Measurements from ENCODE around the gene TNPO3.

Gene TNPO3

DNA sequence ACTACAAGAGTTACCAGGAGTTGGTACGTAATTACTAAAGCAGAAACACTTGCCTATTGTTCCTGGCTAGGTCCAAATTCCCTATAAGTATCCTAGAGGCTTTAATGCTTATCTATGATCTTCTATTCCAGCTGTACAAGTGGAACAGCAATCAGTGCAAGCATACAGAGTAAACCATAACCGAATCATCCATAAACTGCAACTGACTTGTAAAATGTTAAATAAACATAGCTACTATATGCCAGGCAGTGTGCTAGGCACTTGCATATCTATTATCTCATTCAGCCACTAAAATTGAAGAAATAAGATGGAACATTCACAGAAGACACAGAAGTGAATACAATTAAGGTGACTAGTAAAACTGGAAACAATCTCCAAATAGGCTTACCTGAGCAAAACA is 61.5 kb downstream of the TNPO3 start:
- Histone ChIP-seq H3K4me2 (ENCODE audit: low read length) (no peak overlapping the region), H3K27ac (ENCODE audit: low read length) (no peak overlapping the region), H3K4me1 (ENCODE audit: low read length) (no peaks in the 10 kb centered on the region), H3K36me3 (replicated peaks; ENCODE audit: low read depth, low read length) (peaks cover 43% of the 10 kb centered on the region), H3K9ac (ENCODE audit: low read length) (no peak overlapping the region), H4K20me1 (ENCODE audit: insufficient read depth, low read length) (no peaks in the 10 kb centered on the region), H3K27me3 (ENCODE audit: low read depth, low read length) (no peaks in the 10 kb centered on the region), H3K4me3 (ENCODE audit: low read length) (no peak overlapping the region), H2AFZ (ENCODE audit: low read depth, low read length) (no peak overlapping the region), H3K79me2 (ENCODE audit: low read length) (no peaks in the 10 kb centered on the region), H3K9me3 (ENCODE audit: insufficient read depth, low read length) (no peaks in the 10 kb centered on the region)
- TF ChIP-seq, protein P1, sequence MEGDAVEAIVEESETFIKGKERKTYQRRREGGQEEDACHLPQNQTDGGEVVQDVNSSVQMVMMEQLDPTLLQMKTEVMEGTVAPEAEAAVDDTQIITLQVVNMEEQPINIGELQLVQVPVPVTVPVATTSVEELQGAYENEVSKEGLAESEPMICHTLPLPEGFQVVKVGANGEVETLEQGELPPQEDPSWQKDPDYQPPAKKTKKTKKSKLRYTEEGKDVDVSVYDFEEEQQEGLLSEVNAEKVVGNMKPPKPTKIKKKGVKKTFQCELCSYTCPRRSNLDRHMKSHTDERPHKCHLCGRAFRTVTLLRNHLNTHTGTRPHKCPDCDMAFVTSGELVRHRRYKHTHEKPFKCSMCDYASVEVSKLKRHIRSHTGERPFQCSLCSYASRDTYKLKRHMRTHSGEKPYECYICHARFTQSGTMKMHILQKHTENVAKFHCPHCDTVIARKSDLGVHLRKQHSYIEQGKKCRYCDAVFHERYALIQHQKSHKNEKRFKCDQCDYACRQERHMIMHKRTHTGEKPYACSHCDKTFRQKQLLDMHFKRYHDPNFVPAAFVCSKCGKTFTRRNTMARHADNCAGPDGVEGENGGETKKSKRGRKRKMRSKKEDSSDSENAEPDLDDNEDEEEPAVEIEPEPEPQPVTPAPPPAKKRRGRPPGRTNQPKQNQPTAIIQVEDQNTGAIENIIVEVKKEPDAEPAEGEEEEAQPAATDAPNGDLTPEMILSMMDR (IDR thresholded peaks at IDR 0.05; ENCODE audit: low read depth, low read length), result no peak
- no peak for TF ChIP-seq EZH2phosphoT487 (IDR thresholded peaks at IDR 0.05; ENCODE audit: low read depth)

DNA sequence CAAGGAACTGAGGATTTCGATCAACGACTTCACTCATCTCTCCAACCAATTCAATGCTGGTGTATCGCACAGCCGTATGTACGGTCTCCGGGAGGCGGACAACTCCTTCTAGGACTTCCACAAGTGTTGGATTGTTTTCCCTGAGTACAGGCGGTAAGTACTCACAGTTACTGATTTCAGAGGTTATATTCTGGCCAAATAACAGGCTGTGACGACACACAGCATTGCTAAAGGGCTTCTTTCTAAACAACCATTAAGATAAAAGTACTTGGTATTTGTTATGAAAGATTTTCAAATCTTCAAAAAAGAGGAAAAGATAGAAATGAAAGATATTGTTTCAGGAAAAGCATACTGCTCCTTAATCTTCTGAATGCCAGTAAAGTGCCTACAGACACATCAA is 65.0 kb downstream of the TNPO3 start:
- no peak overlapping the region for H3K9ac ChIP-seq (ENCODE audit: low read length)
- TF ChIP-seq, protein P1 (IDR thresholded peaks at IDR 0.05; ENCODE audit: low read depth, low read length), result no peak
- no peak for TF ChIP-seq EZH2phosphoT487 (IDR thresholded peaks at IDR 0.05; ENCODE audit: low read depth)

DNA sequence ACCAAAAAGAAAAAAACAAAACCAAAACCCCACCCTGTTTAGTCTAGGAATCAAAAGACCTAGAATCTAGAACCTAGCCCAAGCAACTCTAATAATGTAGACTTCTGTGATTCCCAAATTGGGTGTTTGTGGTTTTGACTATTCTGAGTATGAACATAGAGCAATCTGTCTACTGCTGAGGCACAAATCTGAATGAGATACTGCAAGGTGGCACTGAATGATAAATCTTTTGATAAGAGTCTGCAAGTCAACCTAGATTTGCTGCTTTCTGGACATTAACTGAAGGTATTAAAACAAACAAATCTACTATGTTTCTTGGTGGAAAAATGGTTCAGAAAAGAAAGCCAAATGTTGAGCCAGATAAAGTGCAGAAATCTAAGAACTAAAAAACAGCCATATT is 66.5 kb downstream of the TNPO3 start:
- Histone ChIP-seq H3K4me2 (ENCODE audit: low read length) (no peak overlapping the region), H3K9ac (ENCODE audit: low read length) (no peak overlapping the region), H3K4me3 (ENCODE audit: low read length) (no peak overlapping the region), H4K20me1 (ENCODE audit: insufficient read depth, low read length) (no peaks in the 10 kb centered on the region), H3K27ac (ENCODE audit: low read length) (no peak overlapping the region), H3K27me3 (ENCODE audit: low read depth, low read length) (no peaks in the 10 kb centered on the region), H2AFZ (ENCODE audit: low read depth, low read length) (no peak overlapping the region), H3K9me3 (ENCODE audit: insufficient read depth, low read length) (no peaks in the 10 kb centered on the region), H3K4me1 (ENCODE audit: low read length) (no peaks in the 10 kb centered on the region), H3K36me3 (replicated peaks; ENCODE audit: low read depth, low read length) (peaks cover 65% of the 10 kb centered on the region), H3K79me2 (ENCODE audit: low read length) (no peaks in the 10 kb centered on the region)
- TF ChIP-seq EZH2phosphoT487 (IDR thresholded peaks at IDR 0.05; ENCODE audit: low read depth), result no peak
- TF ChIP-seq, protein P1 (IDR thresholded peaks at IDR 0.05; ENCODE audit: low read depth, low read length), result no peak

More for the DNA sequence above, 65.0 kb downstream of the TNPO3 start:
- Histone ChIP-seq H3K4me3 (ENCODE audit: low read length) (no peak overlapping the region), H3K9me3 (ENCODE audit: insufficient read depth, low read length) (no peaks in the 10 kb centered on the region), H2AFZ (ENCODE audit: low read depth, low read length) (no peak overlapping the region), H3K4me2 (ENCODE audit: low read length) (no peak overlapping the region), H3K36me3 (replicated peaks; ENCODE audit: low read depth, low read length) (peaks cover 57% of the 10 kb centered on the region), H3K27ac (ENCODE audit: low read length) (no peak overlapping the region), H4K20me1 (ENCODE audit: insufficient read depth, low read length) (no peaks in the 10 kb centered on the region), H3K79me2 (ENCODE audit: low read length) (no peaks in the 10 kb centered on the region), H3K4me1 (ENCODE audit: low read length) (no peaks in the 10 kb centered on the region), H3K27me3 (ENCODE audit: low read depth, low read length) (no peaks in the 10 kb centered on the region)

DNA sequence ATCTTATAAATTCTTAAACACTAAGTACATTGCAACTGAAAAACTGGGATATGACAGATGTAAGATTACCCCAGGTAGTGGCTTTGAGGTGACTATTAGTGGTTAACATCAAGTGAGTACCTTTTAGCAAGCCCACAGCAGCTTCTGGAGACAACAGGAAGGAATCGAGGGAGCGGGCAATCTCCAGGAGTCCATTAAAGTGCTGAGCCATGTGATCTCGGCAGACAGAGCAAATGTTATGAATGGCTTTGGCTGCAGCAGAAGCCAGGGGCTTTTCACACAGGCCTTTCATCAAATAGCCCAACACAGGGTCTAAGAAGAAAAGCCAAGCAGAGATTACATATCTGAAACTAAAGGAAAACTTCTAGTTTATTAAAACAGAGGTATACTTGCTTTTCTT is 68.3 kb downstream of the TNPO3 start:
- Histone ChIP-seq H3K79me2 (ENCODE audit: low read length) (no peaks in the 10 kb centered on the region), H3K9ac (ENCODE audit: low read length) (no peak overlapping the region), H3K27me3 (ENCODE audit: low read depth, low read length) (no peaks in the 10 kb centered on the region), H3K4me2 (ENCODE audit: low read length) (no peak overlapping the region), H3K4me3 (ENCODE audit: low read length) (no peak overlapping the region), H2AFZ (ENCODE audit: low read depth, low read length) (no peak overlapping the region), H3K9me3 (ENCODE audit: insufficient read depth, low read length) (no peaks in the 10 kb centered on the region), H4K20me1 (ENCODE audit: insufficient read depth, low read length) (no peaks in the 10 kb centered on the region), H3K4me1 (ENCODE audit: low read length) (no peaks in the 10 kb centered on the region), H3K36me3 (replicated peaks; ENCODE audit: low read depth, low read length) (peaks cover 72% of the 10 kb centered on the region), H3K27ac (ENCODE audit: low read length) (no peak overlapping the region)
- TF ChIP-seq, protein P1 (IDR thresholded peaks at IDR 0.05; ENCODE audit: low read depth, low read length), result no peak
- no peak for TF ChIP-seq EZH2phosphoT487 (IDR thresholded peaks at IDR 0.05; ENCODE audit: low read depth)

Data from OCI-LY3 (cell line).